ENCODE results near the gene STK32C. TPM values are rescaled to one million over a fixed set of nuclear protein-coding genes. Genes with fewer than 3 reads are reported as not detected.

STK32C gene
- total and polyA plus RNA-seq, 2 donors (not counting 1 experiment from before 2014, with no cell fraction given), result 9.9 to 16.8 TPM

GRCh38 chr10:132322586-132323048, 14.9 kb upstream of the STK32C start:
- H3K9me3 Mint-ChIP-seq (ENCODE audit: insufficient read depth), result no peaks in the 10 kb centered on the region
- no peak overlapping the region for H3K27ac Mint-ChIP-seq
- Histone ChIP-seq H3K27me3 (replicated peaks in 1 of 4; ENCODE audit: control extremely low read depth in 1 of 4, control insufficient read depth in 3 of 4, insufficient read depth in 4 of 4, low read length in 3 of 4) (no peaks in the 10 kb centered on the region), H3K36me3 (replicated peaks in 1 of 2; ENCODE audit: control extremely low read depth in 1 of 2, control insufficient read depth in 1 of 2, extremely low read depth in 1 of 2, insufficient read depth in 2 of 2, low read length in 1 of 2) (peaks cover 0 to 5% of the 10 kb centered on the region in 2 experiments), H3K4me3 (ENCODE audit: control extremely low read depth in 1 of 5, extremely low read depth in 1 of 5, insufficient read depth in 1 of 5, low read depth in 2 of 5, low read length in 4 of 5) (no peak overlapping the region), H3K9ac (ENCODE audit: low read length) (no peak overlapping the region), H3K4me2 (replicated peaks; ENCODE audit: low read depth, low read length, poor library complexity, severe bottlenecking) (no peak overlapping the region), H2AFZ (ENCODE audit: insufficient read depth, low read depth, low read length, poor library complexity, severe bottlenecking) (no peak overlapping the region), H3K4me1 (ENCODE audit: control insufficient read depth in 2 of 2, insufficient read depth in 2 of 2, low read length in 2 of 2) (no peaks in the 10 kb centered on the region), H3K79me2 (ENCODE audit: control insufficient read depth, insufficient read depth, low read length) (peaks cover 2% of the 10 kb centered on the region), H4K20me1 (ENCODE audit: control insufficient read depth, insufficient read depth, low read length, poor library complexity, severe bottlenecking) (peaks cover 2% of the 10 kb centered on the region), H3K27ac (ENCODE audit: low read length in 2 of 2) (no peak overlapping the region), H3K9me3 (ENCODE audit: control extremely low read depth in 1 of 3, control insufficient read depth in 2 of 3, insufficient read depth in 1 of 3, low read length in 2 of 3) (no peaks in the 10 kb centered on the region)
- intact Hi-C loops (cut with micrococcal nuclease), result no loop called here
- ChIA-PET CTCF (no interaction called here), POLR2A (no interaction called here)
- no peak for ATAC-seq (ENCODE audit: low read depth)
- TF ChIP-seq EZH2 (IDR thresholded peaks at IDR 0.05; ENCODE audit: borderline replicate concordance, insufficient read depth, low read depth, low read length, poor library complexity, severe bottlenecking) (no peak), CTCF (IDR thresholded peaks at IDR 0.05) (no peak)
- H3K27me3 Mint-ChIP-seq, result no peaks in the 10 kb centered on the region
- peaks cover 24% of the 10 kb centered on the region for H3K4me1 Mint-ChIP-seq
- WGBS (ENCODE audit: insufficient coverage), result 77% methylated on average over 4 of the region's 6 CpGs
- no peak for DNase-seq
- no peak overlapping the region for H3K4me3 Mint-ChIP-seq

DNA sequence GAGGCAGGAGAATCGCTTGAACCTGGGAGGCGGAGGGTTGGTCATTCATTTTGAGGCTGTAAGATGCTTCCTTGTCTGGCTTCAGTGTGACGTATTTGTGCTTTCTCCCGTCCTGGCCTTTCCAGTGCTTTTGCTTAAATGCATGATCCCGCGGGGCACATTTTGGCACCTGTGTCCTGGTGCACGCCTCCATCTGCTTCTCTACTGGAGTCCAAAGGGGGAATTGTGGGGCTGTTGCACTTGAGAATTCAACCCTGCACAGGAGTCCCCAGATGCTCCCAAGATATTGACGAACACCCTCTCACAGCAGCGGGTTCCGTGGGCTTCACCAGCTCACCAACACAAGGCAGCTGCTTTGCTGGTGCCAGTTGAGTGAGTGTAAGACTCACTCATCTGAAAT, 14.0 kb upstream of the STK32C start:
- Mint-ChIP-seq H3K4me3 (no peak overlapping the region), H3K4me1 (peaks cover 19% of the 10 kb centered on the region), H3K27ac (no peak overlapping the region), H3K9me3 (ENCODE audit: insufficient read depth) (no peaks in the 10 kb centered on the region), H3K27me3 (no peaks in the 10 kb centered on the region)
- WGBS (ENCODE audit: insufficient coverage), result 98% methylated on average over 6 of the region's 10 CpGs
- Histone ChIP-seq H3K36me3 (replicated peaks in 1 of 2; ENCODE audit: control extremely low read depth in 1 of 2, control insufficient read depth in 1 of 2, extremely low read depth in 1 of 2, insufficient read depth in 2 of 2, low read length in 1 of 2) (peaks cover 0 to 5% of the 10 kb centered on the region in 2 experiments), H3K27me3 (replicated peaks in 1 of 4; ENCODE audit: control extremely low read depth in 1 of 4, control insufficient read depth in 3 of 4, insufficient read depth in 4 of 4, low read length in 3 of 4) (no peaks in the 10 kb centered on the region), H3K4me2 (replicated peaks; ENCODE audit: low read depth, low read length, poor library complexity, severe bottlenecking) (no peak overlapping the region), H3K27ac (ENCODE audit: low read length in 2 of 2) (no peak overlapping the region), H3K9me3 (ENCODE audit: control extremely low read depth in 1 of 3, control insufficient read depth in 2 of 3, insufficient read depth in 1 of 3, low read length in 2 of 3) (no peaks in the 10 kb centered on the region), H3K4me3 (ENCODE audit: control extremely low read depth in 1 of 5, extremely low read depth in 1 of 5, insufficient read depth in 1 of 5, low read depth in 2 of 5, low read length in 4 of 5) (no peak overlapping the region), H3K9ac (ENCODE audit: low read length) (no peak overlapping the region), H3K4me1 (ENCODE audit: control insufficient read depth in 2 of 2, insufficient read depth in 2 of 2, low read length in 2 of 2) (no peaks in the 10 kb centered on the region), H4K20me1 (ENCODE audit: control insufficient read depth, insufficient read depth, low read length, poor library complexity, severe bottlenecking) (no peaks in the 10 kb centered on the region), H3K79me2 (ENCODE audit: control insufficient read depth, insufficient read depth, low read length) (no peaks in the 10 kb centered on the region), H2AFZ (ENCODE audit: insufficient read depth, low read depth, low read length, poor library complexity, severe bottlenecking) (no peak overlapping the region)
- ATAC-seq (ENCODE audit: low read depth) (no peak), DNase-seq (no peak)
- ChIA-PET POLR2A (no interaction called here), CTCF (no interaction called here)
- TF ChIP-seq CTCF (IDR thresholded peaks at IDR 0.05) (no peak), EZH2 (IDR thresholded peaks at IDR 0.05; ENCODE audit: borderline replicate concordance, insufficient read depth, low read depth, low read length, poor library complexity, severe bottlenecking) (no peak)
- intact Hi-C loops (cut with micrococcal nuclease), result no loop called here

Data from B cell (primary cell).